ENCODE data around the gene PPP1R9A. TPM values are rescaled to one million over a fixed set of nuclear protein-coding genes. Genes with fewer than 3 reads are reported as not detected.

PPP1R9A gene
- total RNA-seq, 1 experiment from 2014 or later = 13.5 TPM

- H3K27me3 ChIP-seq (ENCODE audit: insufficient read depth, low read length) = no peaks in the 10 kb centered on the region
- no peaks in the 10 kb centered on the region for H3K4me1 ChIP-seq (ENCODE audit: control insufficient read depth in 1 of 2, insufficient read depth in 2 of 2, low read length in 2 of 2)
- H3K27ac ChIP-seq (ENCODE audit: low read depth, low read length) = no peak overlapping the region
- H3K79me2 ChIP-seq (ENCODE audit: insufficient read depth, low read length) = no peaks in the 10 kb centered on the region
- TF ChIP-seq POLR2A (IDR thresholded peaks at IDR 0.05; ENCODE audit: borderline replicate concordance, extremely low read depth, insufficient read depth, insufficient read length) = no peak
- TF ChIP-seq EZH2 (IDR thresholded peaks at IDR 0.05) = no peak
- no peak for TF ChIP-seq ELF1 (IDR thresholded peaks at IDR 0.05; ENCODE audit: borderline replicate concordance, low read depth)
- TF ChIP-seq SIN3A (IDR thresholded peaks at IDR 0.05; ENCODE audit: low read depth) = no peak
- TF ChIP-seq, protein P1, sequence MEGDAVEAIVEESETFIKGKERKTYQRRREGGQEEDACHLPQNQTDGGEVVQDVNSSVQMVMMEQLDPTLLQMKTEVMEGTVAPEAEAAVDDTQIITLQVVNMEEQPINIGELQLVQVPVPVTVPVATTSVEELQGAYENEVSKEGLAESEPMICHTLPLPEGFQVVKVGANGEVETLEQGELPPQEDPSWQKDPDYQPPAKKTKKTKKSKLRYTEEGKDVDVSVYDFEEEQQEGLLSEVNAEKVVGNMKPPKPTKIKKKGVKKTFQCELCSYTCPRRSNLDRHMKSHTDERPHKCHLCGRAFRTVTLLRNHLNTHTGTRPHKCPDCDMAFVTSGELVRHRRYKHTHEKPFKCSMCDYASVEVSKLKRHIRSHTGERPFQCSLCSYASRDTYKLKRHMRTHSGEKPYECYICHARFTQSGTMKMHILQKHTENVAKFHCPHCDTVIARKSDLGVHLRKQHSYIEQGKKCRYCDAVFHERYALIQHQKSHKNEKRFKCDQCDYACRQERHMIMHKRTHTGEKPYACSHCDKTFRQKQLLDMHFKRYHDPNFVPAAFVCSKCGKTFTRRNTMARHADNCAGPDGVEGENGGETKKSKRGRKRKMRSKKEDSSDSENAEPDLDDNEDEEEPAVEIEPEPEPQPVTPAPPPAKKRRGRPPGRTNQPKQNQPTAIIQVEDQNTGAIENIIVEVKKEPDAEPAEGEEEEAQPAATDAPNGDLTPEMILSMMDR (IDR thresholded peaks at IDR 0.05 in 2 of 3, conservative IDR thresholded peaks at IDR 0.05 in 1 of 3; ENCODE audit: borderline replicate concordance in 1 of 3, insufficient read depth in 1 of 3, low read depth in 2 of 3, low read length in 2 of 3) = no peak
- no peak for TF ChIP-seq FOSL1 (IDR thresholded peaks at IDR 0.05; ENCODE audit: low read depth)
- TF ChIP-seq, protein P2, sequence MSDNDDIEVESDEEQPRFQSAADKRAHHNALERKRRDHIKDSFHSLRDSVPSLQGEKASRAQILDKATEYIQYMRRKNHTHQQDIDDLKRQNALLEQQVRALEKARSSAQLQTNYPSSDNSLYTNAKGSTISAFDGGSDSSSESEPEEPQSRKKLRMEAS (IDR thresholded peaks at IDR 0.05) = no peak
- TF ChIP-seq YY1 (IDR thresholded peaks at IDR 0.05; ENCODE audit: extremely low read depth, insufficient replicate concordance, low read depth, low read length) = no peak
- TF ChIP-seq, protein P3, sequence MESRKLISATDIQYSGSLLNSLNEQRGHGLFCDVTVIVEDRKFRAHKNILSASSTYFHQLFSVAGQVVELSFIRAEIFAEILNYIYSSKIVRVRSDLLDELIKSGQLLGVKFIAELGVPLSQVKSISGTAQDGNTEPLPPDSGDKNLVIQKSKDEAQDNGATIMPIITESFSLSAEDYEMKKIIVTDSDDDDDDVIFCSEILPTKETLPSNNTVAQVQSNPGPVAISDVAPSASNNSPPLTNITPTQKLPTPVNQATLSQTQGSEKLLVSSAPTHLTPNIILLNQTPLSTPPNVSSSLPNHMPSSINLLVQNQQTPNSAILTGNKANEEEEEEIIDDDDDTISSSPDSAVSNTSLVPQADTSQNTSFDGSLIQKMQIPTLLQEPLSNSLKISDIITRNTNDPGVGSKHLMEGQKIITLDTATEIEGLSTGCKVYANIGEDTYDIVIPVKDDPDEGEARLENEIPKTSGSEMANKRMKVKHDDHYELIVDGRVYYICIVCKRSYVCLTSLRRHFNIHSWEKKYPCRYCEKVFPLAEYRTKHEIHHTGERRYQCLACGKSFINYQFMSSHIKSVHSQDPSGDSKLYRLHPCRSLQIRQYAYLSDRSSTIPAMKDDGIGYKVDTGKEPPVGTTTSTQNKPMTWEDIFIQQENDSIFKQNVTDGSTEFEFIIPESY (IDR thresholded peaks at IDR 0.05; ENCODE audit: extremely low read depth, insufficient replicate concordance, low read length) = no peak
- TF ChIP-seq CEBPB (IDR thresholded peaks at IDR 0.05; ENCODE audit: low read depth) = no peak
- no peak for TF ChIP-seq SP1 (IDR thresholded peaks at IDR 0.05; ENCODE audit: low read depth)
- TF ChIP-seq EGR1 (IDR thresholded peaks at IDR 0.05; ENCODE audit: low read depth) = no peak
- no peak for TF ChIP-seq POLR2AphosphoS5 (IDR thresholded peaks at IDR 0.05; ENCODE audit: low read depth, low read length)
- H3K9me3 ChIP-seq (ENCODE audit: control insufficient read depth in 1 of 2, insufficient read depth in 1 of 2, low read depth in 1 of 2, low read length in 2 of 2) = no peaks in the 10 kb centered on the region
- POLR2A ChIA-PET = no interaction called here
- no peak for ATAC-seq
- no peak overlapping the region for H3K9ac ChIP-seq (ENCODE audit: low read length)
- H3K4me3 ChIP-seq (replicated peaks in 1 of 2; ENCODE audit: low read depth in 1 of 2, low read length in 2 of 2) = no peak overlapping the region
- no peak overlapping the region for H3K4me2 ChIP-seq (ENCODE audit: low read length)
- H3K36me3 ChIP-seq (ENCODE audit: control insufficient read depth in 1 of 2, insufficient read depth in 2 of 2, low read length in 2 of 2) = no peaks in the 10 kb centered on the region
- no peaks in the 10 kb centered on the region for H3K9me2 ChIP-seq (ENCODE audit: insufficient read depth)
- intact Hi-C loops (cut with micrococcal nuclease) = no loop called here
- RAD21 ChIA-PET (ENCODE audit: low non-redundant PET in 1 of 2, low total read pairs in 2 of 2, uncharacterized antibody in 2 of 2, unreplicated experiment in 2 of 2) = no interaction called here
- no peak for DNase-seq (ENCODE audit: low read depth, low spot score)
- CTCF ChIA-PET = no interaction called here
- no peaks in the 10 kb centered on the region for H4K20me1 ChIP-seq (ENCODE audit: insufficient read depth)
- no peak overlapping the region for H2AFZ ChIP-seq (ENCODE audit: low read depth, low read length, poor library complexity, severe bottlenecking)
- no TSS peak for BruUV-seq (replicated peaks)
These were observed 94.6 kb downstream of the PPP1R9A start for GRCh38 chr7:95001815-95002561.
